NCI-H2227 (cell line): ENCODE results near the gene SLC4A8.

ENCODE experiments used
- DNase-seq: peaks from one replicate; lab custom pipeline; 2025; ENCODE audit not compliant: unreplicated experiment; lab: John Stamatoyannopoulos, UW

Gene SLC4A8

DNA sequence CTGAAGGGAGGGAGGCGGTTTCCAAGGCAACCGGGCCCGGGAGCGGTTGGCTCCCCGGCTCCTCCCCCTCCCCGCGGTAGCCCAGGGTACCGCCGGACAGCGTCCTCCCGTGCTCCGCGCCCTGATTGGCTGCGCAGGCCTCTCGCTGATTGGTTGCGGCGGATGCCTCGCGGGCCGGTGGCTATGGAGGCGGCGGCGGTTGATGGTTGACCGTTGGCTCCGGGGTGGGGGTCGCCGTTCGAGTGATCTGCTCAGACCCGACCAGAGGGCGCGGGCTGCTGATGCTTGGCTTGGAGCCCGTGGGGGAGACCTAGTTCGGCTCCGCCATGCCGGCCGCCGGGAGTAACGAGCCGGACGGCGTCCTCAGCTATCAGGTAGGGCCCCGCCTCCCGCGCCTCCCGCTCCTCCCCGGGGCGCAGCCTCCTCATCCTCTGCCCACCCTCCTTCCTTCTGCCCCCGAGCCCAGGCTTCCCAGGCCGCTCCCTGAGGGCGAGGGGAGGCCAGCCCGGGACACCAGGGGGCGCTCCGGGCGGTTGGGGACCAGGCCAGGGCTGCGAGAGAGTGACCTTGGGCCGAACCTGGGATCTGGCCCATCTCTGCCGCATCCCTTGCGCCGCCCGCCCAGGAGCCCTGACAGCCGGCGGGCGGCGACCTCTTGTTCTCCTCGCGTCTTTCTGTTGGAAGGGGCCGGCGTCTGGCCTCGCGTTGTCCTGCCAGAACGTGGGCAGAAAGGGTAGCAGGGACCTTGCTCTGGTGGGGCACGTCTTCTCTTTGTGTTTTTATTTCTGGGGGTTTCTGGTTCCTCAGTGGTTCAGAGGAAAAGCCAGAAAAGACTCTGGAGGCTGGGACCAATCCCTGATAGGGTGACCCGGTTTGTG, at the start of gene SLC4A8:
SLC4A8 (plus strand) TSS at position 170 of the 878 bp plus-strand sequence; CDS start at position 327, 157 bp downstream.
- peak; percentile 96 for DNase-seq

DNA sequence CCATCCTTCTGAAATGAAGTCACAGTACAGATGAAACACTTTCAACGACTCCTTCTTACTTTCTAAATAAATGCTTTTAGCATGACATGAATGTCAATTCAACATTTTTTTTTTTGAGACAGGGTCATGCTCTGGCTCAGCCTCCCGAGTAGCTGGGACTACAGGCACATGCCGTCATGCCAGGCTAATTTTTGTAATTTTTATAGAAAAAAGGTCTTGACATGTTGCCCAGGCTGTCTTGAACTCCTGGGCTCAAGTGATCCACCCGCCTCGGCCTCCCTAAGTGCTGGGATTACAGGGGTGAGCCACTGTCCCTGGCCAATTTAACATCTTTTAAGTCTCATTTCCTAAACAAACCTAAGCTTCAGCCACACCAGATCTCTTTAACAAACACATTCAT, 49.8 kb upstream of the SLC4A8 start:
- no peak for DNase-seq

DNA sequence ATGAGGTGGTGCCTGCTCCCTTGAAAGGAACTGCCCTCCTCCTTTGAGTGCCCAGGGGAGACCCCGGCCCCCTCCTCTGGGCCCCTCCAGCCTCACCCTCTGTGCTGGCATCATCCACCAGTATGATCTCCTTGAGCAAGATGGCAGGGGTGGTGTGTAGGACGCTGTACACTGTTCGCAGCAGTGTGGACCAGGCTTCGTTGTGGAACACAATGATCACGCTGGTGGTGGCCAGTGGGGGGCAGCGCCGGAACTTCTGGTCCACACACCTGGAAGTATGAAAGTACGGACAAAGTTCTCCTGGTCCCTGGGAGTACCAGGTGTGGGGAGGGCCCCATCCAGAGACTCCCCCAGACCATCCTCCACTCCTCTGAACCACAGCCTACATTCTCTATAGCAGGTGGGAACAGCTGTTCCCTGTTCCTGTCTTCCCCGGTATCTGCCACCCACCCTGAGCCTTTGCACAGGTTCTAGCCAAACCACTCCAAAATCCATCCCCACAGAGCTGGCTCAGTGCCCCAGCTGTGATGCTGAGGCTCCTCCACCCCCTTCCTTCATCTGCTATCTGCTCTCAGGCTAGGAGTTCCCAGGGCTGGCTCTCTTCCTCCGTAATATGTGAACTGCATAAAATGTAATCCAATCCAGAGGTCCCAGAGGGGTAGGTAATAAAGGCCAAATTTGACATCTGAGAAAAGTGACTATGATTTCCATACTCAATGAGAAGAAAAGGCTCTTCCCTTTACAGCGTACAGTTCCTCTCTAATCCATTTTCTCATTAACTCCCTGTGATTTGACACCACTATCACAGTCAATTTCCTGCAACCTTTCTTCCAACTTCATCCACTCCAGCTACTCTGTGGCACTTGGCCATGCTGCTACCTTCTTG, 47.3 kb upstream of the SLC4A8 start:
- no peak for DNase-seq

DNA sequence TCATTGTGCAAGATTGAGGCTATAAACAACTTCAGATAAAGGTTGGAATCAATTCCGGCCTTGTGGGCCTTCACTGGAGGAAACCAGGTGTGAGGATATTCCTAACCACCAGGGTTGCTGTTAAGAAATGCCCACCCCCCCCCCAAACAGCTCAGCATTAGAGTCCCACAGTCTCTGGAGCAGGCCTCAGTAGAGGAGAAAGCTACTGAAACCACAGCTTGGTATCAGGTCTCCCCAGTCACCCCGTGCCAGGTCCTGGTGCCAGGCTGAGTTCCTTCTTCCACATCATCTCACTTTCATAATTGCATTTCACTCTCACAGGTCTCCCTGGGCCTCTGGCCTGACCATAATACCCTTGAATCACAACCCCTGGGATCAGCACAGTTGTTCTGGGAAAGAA, 45.9 kb upstream of the SLC4A8 start:
- no peak for DNase-seq

DNA sequence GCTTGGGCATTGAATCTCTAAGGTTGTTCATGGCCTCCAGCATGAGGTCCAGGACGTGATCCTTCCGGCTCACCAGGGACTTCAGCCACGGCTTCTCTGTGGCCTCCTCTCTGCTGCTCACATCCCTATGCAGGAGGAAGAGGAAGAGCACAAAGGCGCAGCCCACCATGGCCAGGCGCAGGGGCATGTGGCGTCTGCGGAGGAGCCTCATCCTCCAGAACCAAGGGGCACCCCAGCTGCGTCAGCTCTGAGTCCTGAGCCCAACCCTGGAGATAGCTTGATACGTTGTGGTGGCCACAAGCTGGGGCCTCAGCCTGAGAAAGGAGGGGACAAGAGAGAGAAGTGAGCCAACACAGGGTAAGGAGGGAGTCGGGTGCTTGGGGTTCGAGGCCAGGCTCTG, 45.1 kb upstream of the SLC4A8 start:
- no peak for DNase-seq

DNA sequence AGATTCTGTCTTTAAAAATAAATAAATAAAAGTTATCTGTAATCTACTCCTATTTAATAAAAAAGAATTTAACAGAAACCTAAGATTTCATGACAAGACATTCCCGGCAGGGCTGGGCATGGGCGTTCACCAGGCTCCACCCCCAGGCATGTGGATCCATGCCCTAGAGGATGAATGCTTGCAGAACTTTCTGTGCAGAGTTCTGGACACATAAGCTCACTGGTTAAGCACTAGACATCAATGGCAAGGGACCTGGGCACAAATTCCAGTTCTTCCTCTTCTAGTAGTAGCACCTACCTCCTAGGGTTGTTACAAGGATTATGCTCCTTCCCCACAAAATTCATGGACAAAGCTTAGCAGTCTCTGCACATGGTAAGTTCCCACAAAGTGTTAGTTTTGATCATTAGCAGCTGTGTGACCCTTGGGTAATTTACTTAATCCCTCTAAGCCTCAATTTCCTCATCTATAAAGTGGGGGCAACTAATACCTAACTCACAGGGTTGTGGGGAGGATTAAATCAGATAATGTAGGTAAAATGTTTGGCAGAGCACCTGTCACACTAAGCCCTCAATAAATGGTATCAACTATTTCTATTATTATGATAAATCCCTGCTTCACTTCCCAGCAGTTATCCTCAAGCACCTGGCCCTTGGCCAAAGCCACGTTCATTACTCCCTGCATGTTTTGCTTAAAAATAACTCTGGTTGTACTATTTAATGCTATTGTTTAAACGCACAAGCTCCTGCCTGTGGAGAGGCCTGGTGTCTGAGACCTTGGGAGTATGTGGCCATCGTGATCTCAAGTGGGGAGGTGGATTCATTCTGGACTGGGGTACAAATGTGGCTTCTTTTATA, 43.2 kb upstream of the SLC4A8 start:
- peak; percentile 25 for DNase-seq

DNA sequence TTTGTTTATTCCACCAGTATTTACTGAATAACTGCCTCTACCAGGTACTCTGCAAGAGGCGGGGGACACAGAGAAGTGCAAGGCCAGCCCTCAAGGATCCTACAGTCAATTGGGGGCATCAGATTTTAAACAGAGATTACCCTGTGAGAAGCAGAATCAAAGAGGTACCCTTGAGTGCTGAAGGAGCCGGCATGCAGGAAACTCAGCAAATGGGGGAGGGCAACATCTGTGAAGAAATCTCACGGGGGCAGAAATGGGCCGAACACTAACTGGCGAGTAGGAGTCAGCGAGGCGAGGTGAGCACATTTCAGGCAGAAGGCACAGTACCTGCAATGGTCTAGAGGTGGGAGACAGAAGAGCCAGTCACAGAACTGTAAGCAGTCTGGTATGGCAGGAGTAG, 42.5 kb upstream of the SLC4A8 start:
- peak; percentile 4 for DNase-seq

DNA sequence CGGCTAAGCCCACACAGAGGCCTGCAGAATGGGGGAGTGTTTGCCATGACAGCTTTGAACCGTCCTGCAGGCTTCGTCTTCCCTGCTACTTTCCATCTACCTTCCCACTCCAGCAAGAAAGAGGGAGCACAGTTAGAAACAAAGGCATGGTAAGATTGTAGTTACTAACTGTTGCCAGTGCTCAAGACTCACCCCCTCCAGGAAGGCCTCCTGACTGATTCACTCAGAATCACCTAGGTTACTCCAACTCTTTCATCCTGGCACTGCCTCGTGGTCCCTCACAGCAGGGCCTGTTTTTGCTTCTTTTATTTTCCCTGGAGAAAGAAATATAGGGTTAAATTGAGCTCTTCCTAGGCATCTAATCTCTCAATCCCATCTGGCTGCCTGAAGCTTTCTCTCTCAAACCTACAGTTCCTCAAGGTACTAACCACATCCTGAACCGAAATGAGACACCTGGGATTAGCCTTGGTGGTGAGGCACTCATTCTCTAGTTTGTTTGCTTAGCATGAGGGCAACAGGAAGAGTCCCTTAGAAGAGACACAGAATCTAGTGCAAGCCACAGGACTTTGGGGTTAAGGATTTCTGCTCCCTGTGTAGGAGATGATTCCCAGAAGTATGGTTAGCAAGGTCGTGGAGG, 41.2 kb upstream of the SLC4A8 start:
- no peak for DNase-seq

DNA sequence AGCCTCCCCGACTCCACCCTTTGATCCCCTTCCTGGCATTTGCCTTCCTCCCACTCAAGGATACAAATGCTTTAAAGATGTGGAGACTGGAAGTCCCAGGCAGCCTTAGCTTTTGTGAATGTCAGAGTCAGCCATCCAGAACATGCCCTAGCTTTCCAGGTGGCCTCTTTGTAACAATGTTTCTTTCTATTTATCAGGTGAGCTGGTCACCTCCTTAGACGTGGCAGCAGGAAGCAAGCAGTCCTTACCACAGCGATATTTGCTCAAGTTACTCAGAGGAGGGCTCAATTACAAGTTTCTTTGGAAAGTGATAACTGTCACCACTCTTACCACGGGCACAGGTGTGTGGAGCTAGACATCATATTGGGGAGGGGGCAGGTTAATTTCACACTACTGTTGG, 38.3 kb upstream of the SLC4A8 start:
- DNase-seq = no peak

DNA sequence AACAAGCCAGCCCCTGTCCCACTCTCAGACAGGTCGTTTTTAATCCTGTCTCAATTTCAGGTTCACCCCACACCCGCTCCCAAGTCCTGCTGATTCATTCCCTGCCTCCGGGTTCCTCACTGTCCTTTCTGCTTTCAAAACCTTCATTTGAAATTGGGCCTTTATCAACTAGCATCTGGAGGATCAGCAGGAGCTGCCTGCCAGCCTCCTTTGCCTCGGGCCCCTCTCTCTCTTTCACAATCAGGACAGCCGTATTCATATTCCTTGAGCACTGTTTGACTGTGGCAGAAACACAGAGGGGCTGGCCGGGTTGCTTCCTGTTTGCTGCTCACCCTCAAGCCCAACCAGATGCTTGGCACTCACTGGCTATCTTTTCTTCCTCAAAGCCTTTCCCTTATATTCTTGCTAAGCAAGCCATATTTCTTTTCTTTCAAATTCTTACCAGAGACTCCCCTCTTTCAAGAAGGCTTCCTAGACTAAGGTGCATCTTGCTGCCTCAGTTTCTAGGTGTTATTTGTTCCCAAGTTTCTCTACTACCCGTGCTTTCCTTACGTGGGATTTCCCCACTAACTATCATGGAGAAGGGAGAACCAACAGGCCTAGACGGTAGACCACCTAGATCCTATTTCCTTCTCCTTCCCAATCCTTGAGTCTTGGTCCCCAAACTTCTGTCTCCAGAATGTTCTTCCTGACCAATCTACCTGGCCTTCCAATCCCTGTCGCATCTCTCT, 36.4 kb upstream of the SLC4A8 start:
- peak; percentile 15 for DNase-seq

DNA sequence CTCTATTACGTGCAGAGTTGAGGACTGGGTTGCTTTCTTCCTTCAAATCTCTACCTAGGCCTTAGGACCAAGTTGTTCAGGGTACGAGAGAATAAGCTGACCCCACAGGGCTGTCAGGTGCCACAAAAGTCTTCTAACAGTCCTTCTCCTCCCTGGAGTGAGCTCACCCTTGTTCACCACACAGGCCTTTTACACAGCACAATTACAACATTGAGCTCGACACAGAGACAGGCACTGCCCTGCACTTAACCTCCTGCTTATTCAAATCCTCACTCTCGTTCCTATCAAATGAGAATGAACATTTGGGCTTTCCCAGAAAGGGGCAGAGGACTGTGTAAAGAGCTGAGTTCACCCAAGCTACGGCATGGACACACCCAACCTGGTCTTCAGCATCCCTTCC, 35.8 kb upstream of the SLC4A8 start:
- DNase-seq = no peak

DNA sequence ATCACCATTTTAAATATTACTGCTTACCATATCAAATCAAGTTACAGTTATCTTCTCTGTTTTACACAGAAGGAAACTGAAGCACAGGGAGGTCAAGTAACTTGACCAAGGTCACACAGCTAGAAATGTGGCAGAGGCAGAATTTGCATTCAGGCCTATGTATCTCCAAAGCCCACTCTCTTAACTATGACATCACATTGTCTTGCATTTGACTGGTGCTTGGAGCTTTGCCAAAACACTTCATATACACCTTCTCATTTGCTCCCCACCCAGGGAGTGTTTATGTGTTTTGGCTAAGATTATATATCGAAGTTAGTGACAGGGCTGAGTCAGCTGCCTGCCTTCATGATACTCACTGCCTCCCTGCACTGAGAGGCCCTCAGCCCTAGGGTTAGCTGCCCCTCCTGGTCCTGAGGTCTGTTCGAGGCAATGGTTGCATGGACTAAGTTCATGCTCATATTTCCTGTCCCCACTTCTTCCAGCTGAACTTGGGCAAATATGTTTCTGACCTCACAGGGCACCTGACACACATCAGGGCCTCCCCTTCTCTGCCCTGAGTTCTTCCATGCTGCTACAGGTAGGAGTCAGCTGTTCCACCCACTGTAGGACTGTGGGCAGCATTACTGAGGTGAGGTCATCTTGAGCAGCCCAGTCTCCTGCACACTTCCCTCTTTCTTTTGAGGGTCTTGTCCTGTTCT, 35.2 kb upstream of the SLC4A8 start:
- DNase-seq = no peak

DNA sequence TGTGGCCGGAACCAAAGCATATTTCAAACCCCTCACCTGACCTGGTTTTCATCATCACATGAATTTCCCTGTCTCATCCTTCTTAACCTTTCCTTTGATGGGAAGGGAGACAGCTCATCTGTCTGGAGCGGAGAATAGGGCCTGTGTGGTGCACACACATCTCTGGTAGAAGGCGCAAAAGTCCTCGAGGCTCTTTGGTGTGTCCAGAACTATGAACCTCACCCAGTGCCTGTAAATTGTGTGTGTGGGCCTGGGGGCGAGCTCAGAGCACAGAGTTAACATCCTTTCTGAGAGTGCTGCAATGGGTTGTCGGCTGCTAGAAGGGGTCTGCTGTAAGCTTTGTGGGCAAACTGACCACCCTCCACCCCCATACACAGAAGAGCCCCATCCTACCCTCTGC, 34.2 kb upstream of the SLC4A8 start:
- DNase-seq = no peak

DNA sequence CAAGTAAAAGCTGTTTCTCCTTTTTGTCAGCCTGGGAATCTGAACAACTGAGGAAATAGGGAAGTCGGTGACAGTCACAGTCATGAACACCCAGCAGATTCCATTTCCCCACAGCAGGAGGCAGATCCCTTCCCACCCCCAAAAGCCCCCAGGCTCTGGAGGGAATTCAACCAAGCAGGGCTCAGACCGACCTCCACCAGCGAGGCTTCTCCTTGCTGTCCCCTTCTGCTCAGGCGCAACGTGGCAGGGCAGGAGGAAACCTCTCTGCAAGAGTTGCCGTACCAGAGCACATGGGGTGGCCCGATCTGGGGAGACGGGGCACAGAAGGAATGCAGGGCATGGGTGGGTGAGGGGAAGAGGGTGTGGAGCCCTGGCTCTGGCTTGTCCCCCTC, 33.7 kb upstream of the SLC4A8 start:
- DNase-seq = no peak

DNA sequence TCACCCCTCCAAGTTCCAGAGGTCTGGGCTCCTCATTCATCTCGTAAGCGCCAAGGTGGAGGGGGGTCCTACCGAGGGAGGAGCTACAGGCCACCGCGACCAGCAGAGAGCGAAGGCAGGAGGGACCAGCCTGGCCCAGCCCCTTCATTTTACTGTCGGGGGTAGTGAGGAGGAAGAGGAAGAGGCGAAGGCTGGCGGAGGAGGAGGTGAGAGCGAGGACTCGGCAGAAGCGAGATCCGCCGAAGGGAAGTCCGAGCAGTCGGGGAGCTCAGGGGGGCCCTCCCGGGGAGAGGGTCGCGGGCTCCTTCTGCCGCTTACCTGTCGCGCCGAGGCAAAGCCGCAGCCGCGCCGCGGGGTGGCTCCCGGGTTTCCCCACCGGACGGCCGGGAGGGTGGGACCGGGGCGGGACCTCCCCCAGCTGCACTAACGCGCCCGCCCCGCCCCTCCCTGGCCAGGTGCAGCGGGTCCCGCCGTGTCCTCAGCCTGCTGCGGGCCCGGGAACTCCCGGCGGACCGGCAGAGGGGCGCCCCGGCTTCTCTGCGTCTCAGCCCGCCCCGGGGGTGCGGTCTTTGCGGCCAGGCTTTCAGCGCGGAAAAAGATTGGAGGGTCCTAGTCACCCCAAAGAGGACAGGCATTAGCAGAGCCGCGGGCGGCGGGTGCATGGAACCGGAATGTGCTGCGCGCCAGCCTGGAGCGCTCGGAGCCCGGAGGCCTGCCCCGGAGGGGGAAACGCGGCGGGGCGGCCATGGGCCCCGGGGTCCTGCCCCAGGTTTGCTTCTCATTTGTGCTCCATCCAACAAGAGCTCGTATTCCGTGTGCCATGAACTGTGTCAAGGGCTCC, 33.1 kb upstream of the SLC4A8 start, which contains the start of gene GALNT6:
GALNT6 (minus strand) TSS at position 124 of the 841 bp plus-strand sequence. CDS start 11,625 bp downstream, outside the sequence.
- peak; percentile 20 for DNase-seq

DNA sequence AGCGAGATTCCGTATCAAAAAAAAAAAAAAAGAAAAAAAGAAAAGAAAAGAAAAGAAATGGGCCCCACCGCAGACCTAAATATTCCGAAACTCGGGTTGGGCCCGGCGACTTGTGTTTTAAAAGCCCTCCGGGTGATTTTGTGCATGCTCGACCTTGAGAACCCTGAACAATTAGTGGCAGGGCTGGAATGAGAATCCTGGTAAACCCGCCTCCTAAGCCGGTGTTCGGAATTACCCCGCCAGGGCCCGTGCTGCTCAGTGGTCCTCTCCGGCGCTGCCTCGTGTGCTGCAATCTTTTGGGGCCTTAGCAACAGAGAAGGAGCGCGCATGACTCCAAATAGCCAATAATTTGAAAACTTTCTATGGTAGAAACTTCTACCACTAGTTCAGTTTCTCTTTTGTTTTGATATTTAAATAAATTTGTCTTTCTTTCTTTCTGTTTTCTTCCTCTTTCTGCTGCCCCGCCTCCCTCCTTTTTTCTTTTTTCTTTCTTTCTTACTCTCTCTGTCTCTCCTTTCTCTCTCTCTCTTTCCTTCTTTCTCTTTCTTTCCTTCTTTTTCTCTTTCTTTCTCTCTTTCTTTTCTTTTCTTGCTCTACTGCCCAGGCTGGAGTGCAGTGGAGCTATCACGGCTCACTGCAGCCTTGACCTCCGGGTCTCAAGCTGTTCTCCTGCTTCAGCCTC, 31.9 kb upstream of the SLC4A8 start:
- DNase-seq = no peak

DNA sequence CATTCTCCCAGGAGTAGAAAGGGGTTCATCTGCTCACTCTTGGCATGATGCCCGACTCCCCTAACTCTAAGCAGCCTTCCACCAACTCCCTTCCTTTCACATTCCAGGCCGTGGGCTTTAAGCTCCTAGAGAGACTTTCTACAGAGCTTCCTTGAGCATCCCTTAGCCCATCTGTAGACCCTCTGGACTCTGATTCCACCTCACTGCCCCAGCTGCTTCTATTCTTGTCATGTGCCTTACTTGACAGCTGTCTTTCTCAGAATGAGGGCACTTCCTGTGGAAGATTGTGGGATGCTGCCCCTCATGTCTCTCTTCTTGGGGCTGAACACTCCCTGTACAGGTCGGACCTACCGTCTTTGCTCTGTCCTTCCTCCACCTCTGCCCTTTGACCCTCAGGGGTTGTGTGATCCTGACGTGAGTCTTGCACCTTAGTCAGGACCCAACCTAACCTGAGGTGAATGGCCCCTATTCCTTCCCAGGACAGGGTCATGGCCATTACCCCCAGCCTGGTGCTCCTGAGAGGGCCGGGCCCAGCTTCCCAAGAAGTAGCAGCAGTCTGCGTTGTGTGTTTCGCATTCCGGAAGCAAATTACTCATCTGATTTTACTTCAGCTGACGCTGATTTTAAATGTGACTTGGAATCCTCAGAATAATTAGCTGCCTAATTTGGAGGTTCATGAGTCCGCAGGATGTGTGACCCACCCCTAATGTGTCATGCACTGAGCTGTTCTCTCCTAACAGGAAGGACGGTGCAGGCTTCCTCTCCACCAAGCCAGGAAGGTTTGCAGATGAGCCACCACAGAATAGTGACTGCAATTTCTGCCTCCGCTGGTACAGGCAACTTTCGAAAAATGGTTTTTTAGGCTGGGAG, 30.7 kb upstream of the SLC4A8 start:
- no peak for DNase-seq
